Kidney epithelial cell (primary cell): ENCODE results near the gene PIGH. TPM values are rescaled to one million over a fixed set of nuclear protein-coding genes. Genes with fewer than 3 reads are reported as not detected.

Experiments used
- DNase-seq: peaks from one replicate; pipeline ENCODE4 v3.0.0-alpha.2; 2010; ENCODE audit warnings: low read depth
- H3K27me3 ChIP-seq: 2 replicates; pipeline ENCODE4 v1.6.0; 2011; ENCODE audit warnings: low read length; ENCODE audit not compliant: control insufficient read depth, insufficient read depth
- H3K36me3 ChIP-seq: 2 replicates; pipeline ENCODE4 v1.5.1; 2011; ENCODE audit warnings: low read length; ENCODE audit not compliant: control insufficient read depth, insufficient read depth
- H3K4me3 ChIP-seq: 2 replicates; pipeline ENCODE4 v1.5.1; 2011; ENCODE audit warnings: low read depth, mild to moderate bottlenecking, control low read depth, low read length
- CTCF ChIP-seq: IDR thresholded peaks from 2 replicates; pipeline ENCODE4 v1.5.1; 2011; ENCODE audit warnings: mild to moderate bottlenecking, moderate library complexity, low read length, control low read depth, inconsistent platforms; ENCODE audit not compliant: insufficient read depth, poor library complexity, severe bottlenecking
- total RNA-seq: library from RNA; depleted of rRNA; stranded (reverse); fragments of >200 nt; gene quantifications from 2 replicates; pipeline ENCODE4 v1.2.3, GENCODE V29; 2015

The PIGH gene
- total RNA-seq, 1 donor from 2014 or later, result 27.1 TPM

- Histone ChIP-seq H3K4me3 (no peak overlapping the region), H3K36me3 (peaks cover 1% of the 10 kb centered on the region), H3K27me3 (no peaks in the 10 kb centered on the region)
- no peak for DNase-seq
- TF ChIP-seq CTCF, result no peak
Observed at GRCh38 chr14:67541448-67542387, 58.4 kb downstream of the PIGH start.

Other genes with a start within 250 kb of the PIGH start
- gene ATP6V1D, start 240.5 kb downstream of the PIGH start, total RNA-seq, result 135 and 156 TPM in 2 replicates
- 75.1 and 88.3 TPM in 2 replicates for gene EIF2S1, start 239.9 kb downstream of the PIGH start, total RNA-seq
- 44.4 and 100 TPM in 2 replicates for gene PLEK2, start 188.1 kb downstream of the PIGH start, total RNA-seq
- 0.21 and 0.41 TPM in 2 replicates for gene TMEM229B, start 111.5 kb downstream of the PIGH start, total RNA-seq
- 9.4 and 11.5 TPM in 2 replicates for gene PLEKHH1, start 67.0 kb downstream of the PIGH start, total RNA-seq
- gene ARG2, start 19.7 kb upstream of the PIGH start, total RNA-seq, result 35.0 and 45.6 TPM in 2 replicates
- gene VTI1B, start 74.4 kb upstream of the PIGH start, total RNA-seq, result 59.1 and 64.3 TPM in 2 replicates
- 77.3 and 78.2 TPM in 2 replicates for gene RDH11, start 95.5 kb upstream of the PIGH start, total RNA-seq
- 0.34 TPM in 1 of 2 replicates, not detected in the other for gene RDH12, start 101.6 kb upstream of the PIGH start, total RNA-seq
- gene ZFYVE26, start 216.3 kb upstream of the PIGH start, total RNA-seq, result 26.2 and 30.8 TPM in 2 replicates
- gene RAD51B, start 219.5 kb upstream of the PIGH start, total RNA-seq, result 7.6 and 9.5 TPM in 2 replicates